Keratinocyte (primary cell): ENCODE measurements around the gene LY6G6C. TPM values are rescaled to one million over a fixed set of nuclear protein-coding genes. Genes with fewer than 3 reads are reported as not detected.

ENCODE experiments used
- DNase-seq: peaks from one replicate; pipeline ENCODE4 v3.0.0-alpha.2; 2011; ENCODE audit warnings: low read depth, missing footprints, low spot score
- FAIRE-seq: peaks from 2 replicates; lab custom pipeline; 2011; peaks lifted over from hg19 to GRCh38; lab: Jason Lieb, UNC
- H2AFZ ChIP-seq: 2 replicates; pipeline ENCODE4 v1.6.0; 2012; ENCODE audit warnings: low read length, control low read depth, inconsistent platforms; ENCODE audit not compliant: control insufficient read depth
- H3K27ac ChIP-seq: 2 replicates; pipeline ENCODE4 v1.5.1; 2011; ENCODE audit warnings: low read length; ENCODE audit not compliant: control insufficient read depth, insufficient read depth
- H3K27me3 ChIP-seq: 3 replicates; pipeline ENCODE4 v1.6.0; 2011; ENCODE audit warnings: low read length; ENCODE audit not compliant: control insufficient read depth, insufficient read depth; ENCODE audit errors: extremely low read depth
- H3K36me3 ChIP-seq, 2 experiments: 2 replicates in 1 of 2; 3 replicates in 1 of 2; pipeline ENCODE4 v1.5.1; 2011; ENCODE audit warnings: low read length in 2 of 2, mild to moderate bottlenecking in 1 of 2; ENCODE audit not compliant: control insufficient read depth in 2 of 2, insufficient read depth in 2 of 2; ENCODE audit errors: extremely low read depth in 1 of 2
- H3K4me1 ChIP-seq: 3 replicates; pipeline ENCODE4 v1.5.1; 2011; ENCODE audit warnings: low read length; ENCODE audit not compliant: control insufficient read depth, insufficient read depth; ENCODE audit errors: extremely low read depth
- H3K4me2 ChIP-seq: 3 replicates; pipeline ENCODE4 v1.6.0; 2011; ENCODE audit warnings: low read depth, low read length; ENCODE audit not compliant: control insufficient read depth, insufficient read depth; ENCODE audit errors: extremely low read depth
- H3K4me3 ChIP-seq, 3 experiments: fragments of 200-600 bp in 1 of 3; sonication (generic) in 1 of 3; 2 replicates in 2 of 3; 3 replicates in 1 of 3; pipeline ENCODE4 v1.5.1; 2011 to 2016; ENCODE audit warnings: low read length in 3 of 3, mild to moderate bottlenecking in 3 of 3, control low read depth in 2 of 3, inconsistent platforms in 1 of 3, low read depth in 1 of 3, mixed read lengths in 1 of 3, mixed run types in 1 of 3, moderate library complexity in 1 of 3; ENCODE audit not compliant: control insufficient read depth in 2 of 3, insufficient read depth in 2 of 3; ENCODE audit errors: extremely low read depth in 1 of 3
- H3K79me2 ChIP-seq: 2 replicates; pipeline ENCODE4 v1.6.0; 2012; ENCODE audit warnings: low read length; ENCODE audit not compliant: control insufficient read depth, insufficient read depth
- H3K9ac ChIP-seq: 3 replicates; pipeline ENCODE4 v1.6.0; 2011; ENCODE audit warnings: low read length; ENCODE audit not compliant: control insufficient read depth, insufficient read depth; ENCODE audit errors: extremely low read depth
- H3K9me1 ChIP-seq: 3 replicates; pipeline ENCODE4 v1.6.0; 2011; ENCODE audit warnings: low read length; ENCODE audit not compliant: control insufficient read depth, insufficient read depth; ENCODE audit errors: extremely low read depth
- H3K9me3 ChIP-seq: 2 replicates; pipeline ENCODE4 v1.5.1; 2012; ENCODE audit warnings: low read depth, low read length; ENCODE audit not compliant: control insufficient read depth
- H4K20me1 ChIP-seq: 3 replicates; pipeline ENCODE4 v1.6.0; 2011; ENCODE audit warnings: low read length; ENCODE audit not compliant: control insufficient read depth, insufficient read depth; ENCODE audit errors: extremely low read depth
- EZH2 ChIP-seq: IDR thresholded peaks from one replicate; pipeline ENCODE4 v1.6.1; 2012; ENCODE audit warnings: inconsistent platforms, mild to moderate bottlenecking, low read length, moderate library complexity
- dilution Hi-C: fragments of 300-500 bp; cut with MboI; formaldehyde crosslinking; loops from one replicate; pipeline ENCODE4 v1.7.0; 2020; ENCODE audit warnings: low sequenced_read_pairs; ENCODE audit not compliant: extremely low pct_ligation_motif_present
- polyA plus RNA-seq, 5 experiments: library from polyadenylated mRNA; depleted of rRNA in 3 of 5; stranded (reverse) in 3 of 5; stranded (forward) in 1 of 5; unstranded in 1 of 5; fragments of >200 nt; gene quantifications; 1 replicate in 1 of 5; 2 replicates in 3 of 5; 3 replicates in 1 of 5; pipeline versions ENCODE4 v1.2.1 to v1.2.3, GENCODE V29; 2011 to 2012; ENCODE audit warnings: missing spikeins in 2 of 5, low read depth in 1 of 5, low replicate concordance in 1 of 5
- TF ChIP-seq, protein P1 (sequence below), 3 experiments: IDR thresholded peaks in 1 of 3; conservative IDR thresholded peaks in 1 of 3; optimal IDR thresholded peaks in 1 of 3; 2 replicates in 2 of 3; 3 replicates in 1 of 3; pipeline versions ENCODE3 to v1.5.1; 2011; ENCODE audit warnings: low read length in 3 of 3, mild to moderate bottlenecking in 3 of 3, moderate library complexity in 2 of 3, control low read depth in 1 of 3, inconsistent platforms in 1 of 3; ENCODE audit not compliant: insufficient read depth in 2 of 3; ENCODE audit errors: extremely low read depth in 1 of 3

Gene LY6G6C
- polyA plus RNA-seq, 1 donor (not counting 4 experiments of a cell fraction or from before 2014, with no cell fraction given), result 2.4 TPM

DNA sequence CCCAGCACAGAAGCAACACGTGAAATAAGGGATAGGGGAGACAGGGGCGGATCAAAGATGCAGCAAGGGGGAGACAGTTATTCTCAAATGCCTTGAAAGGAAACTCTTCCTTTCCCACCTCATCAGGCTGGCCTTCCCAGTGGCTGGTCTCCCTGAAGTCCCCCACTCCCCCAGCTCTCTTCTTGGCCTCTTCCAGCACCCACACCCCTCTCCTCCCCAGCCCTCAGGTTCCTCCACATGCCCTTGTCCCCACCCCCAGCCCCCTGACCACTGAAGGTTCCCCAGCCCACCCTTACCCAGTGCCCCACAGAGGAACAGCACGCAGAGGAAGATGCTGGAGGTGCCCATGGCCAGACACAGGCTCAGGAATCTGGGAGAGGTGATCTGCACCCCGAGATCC, 8.1 kb downstream of the LY6G6C start:
- no peaks in the 10 kb centered on the region for H3K9me1 ChIP-seq
- no peak overlapping the region for H2AFZ ChIP-seq
- no peak overlapping the region for H3K4me2 ChIP-seq
- H3K27me3 ChIP-seq, result no peaks in the 10 kb centered on the region
- H3K4me1 ChIP-seq, result peaks cover 33% of the 10 kb centered on the region
- H4K20me1 ChIP-seq, result no peaks in the 10 kb centered on the region
- H3K4me3 ChIP-seq, result no peak overlapping the region
- DNase-seq, result no peak
- no peak overlapping the region for H3K9ac ChIP-seq
- H3K36me3 ChIP-seq, result no peaks in the 10 kb centered on the region
- dilution Hi-C loops, result no loop called here
- H3K27ac ChIP-seq, result no peak overlapping the region
- H3K9me3 ChIP-seq, result no peaks in the 10 kb centered on the region
- H3K79me2 ChIP-seq, result no peaks in the 10 kb centered on the region
- FAIRE-seq, result no peak
- no peak for TF ChIP-seq EZH2
- TF ChIP-seq, protein P1, sequence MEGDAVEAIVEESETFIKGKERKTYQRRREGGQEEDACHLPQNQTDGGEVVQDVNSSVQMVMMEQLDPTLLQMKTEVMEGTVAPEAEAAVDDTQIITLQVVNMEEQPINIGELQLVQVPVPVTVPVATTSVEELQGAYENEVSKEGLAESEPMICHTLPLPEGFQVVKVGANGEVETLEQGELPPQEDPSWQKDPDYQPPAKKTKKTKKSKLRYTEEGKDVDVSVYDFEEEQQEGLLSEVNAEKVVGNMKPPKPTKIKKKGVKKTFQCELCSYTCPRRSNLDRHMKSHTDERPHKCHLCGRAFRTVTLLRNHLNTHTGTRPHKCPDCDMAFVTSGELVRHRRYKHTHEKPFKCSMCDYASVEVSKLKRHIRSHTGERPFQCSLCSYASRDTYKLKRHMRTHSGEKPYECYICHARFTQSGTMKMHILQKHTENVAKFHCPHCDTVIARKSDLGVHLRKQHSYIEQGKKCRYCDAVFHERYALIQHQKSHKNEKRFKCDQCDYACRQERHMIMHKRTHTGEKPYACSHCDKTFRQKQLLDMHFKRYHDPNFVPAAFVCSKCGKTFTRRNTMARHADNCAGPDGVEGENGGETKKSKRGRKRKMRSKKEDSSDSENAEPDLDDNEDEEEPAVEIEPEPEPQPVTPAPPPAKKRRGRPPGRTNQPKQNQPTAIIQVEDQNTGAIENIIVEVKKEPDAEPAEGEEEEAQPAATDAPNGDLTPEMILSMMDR (optimal IDR thresholded peaks at IDR 0.05 in 1 of 3, IDR thresholded peaks at IDR 0.05 in 1 of 3, conservative IDR thresholded peaks at IDR 0.05 in 1 of 3; ENCODE audit: extremely low read depth in 1 of 3, insufficient read depth in 2 of 3, low read length in 3 of 3), result no peak

DNA sequence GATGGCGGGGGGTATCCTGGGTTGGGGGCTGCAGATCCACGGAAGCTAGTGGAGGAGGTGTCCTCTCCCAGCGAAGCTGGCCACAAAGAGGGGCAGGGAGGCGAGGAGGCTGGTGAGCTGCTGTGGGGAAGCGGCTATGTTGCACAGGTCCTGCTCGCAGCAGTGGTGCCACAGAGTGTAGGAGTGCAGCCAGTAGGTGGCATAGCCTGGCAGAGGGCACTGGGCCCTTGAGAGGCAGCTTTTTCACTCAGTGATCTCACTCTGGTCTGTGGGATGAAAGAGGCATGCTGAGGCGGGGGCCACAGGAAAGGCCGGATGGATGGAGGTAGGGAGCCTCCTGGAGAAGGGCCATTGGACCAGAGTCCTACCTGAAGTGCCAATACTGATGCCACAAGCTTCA, 9.2 kb downstream of the LY6G6C start:
- no peaks in the 10 kb centered on the region for H3K27me3 ChIP-seq
- H4K20me1 ChIP-seq, result no peaks in the 10 kb centered on the region
- no peak overlapping the region for H3K4me3 ChIP-seq
- H3K9me1 ChIP-seq, result no peaks in the 10 kb centered on the region
- H3K36me3 ChIP-seq, result no peaks in the 10 kb centered on the region
- H3K4me2 ChIP-seq, result peak overlapping the region; percentile 43
- DNase-seq, result no peak
- TF ChIP-seq EZH2, result no peak
- TF ChIP-seq, protein P1 (optimal IDR thresholded peaks at IDR 0.05 in 1 of 3, IDR thresholded peaks at IDR 0.05 in 1 of 3, conservative IDR thresholded peaks at IDR 0.05 in 1 of 3; ENCODE audit: extremely low read depth in 1 of 3, insufficient read depth in 2 of 3, low read length in 3 of 3), result peak; percentile 61 to 93 (median 74)
- no peaks in the 10 kb centered on the region for H3K79me2 ChIP-seq
- dilution Hi-C loops, result no loop called here
- no peak for FAIRE-seq
- peak overlapping the region; percentile 83 for H2AFZ ChIP-seq
- H3K9ac ChIP-seq, result no peak overlapping the region
- H3K9me3 ChIP-seq, result no peaks in the 10 kb centered on the region
- no peak overlapping the region for H3K27ac ChIP-seq
- H3K4me1 ChIP-seq, result peaks cover 22% of the 10 kb centered on the region
